HG03520 (cell line): ENCODE results near the gene HOXD10.

Experiments used
- ATAC-seq: cut with Tn5 transposase; IDR thresholded peaks from one replicate; pipeline ENCODE4 v1.9.1; 2021; ENCODE audit warnings: mild to moderate bottlenecking, moderate library complexity; ENCODE audit not compliant: unreplicated experiment

The HOXD10 gene

DNA sequence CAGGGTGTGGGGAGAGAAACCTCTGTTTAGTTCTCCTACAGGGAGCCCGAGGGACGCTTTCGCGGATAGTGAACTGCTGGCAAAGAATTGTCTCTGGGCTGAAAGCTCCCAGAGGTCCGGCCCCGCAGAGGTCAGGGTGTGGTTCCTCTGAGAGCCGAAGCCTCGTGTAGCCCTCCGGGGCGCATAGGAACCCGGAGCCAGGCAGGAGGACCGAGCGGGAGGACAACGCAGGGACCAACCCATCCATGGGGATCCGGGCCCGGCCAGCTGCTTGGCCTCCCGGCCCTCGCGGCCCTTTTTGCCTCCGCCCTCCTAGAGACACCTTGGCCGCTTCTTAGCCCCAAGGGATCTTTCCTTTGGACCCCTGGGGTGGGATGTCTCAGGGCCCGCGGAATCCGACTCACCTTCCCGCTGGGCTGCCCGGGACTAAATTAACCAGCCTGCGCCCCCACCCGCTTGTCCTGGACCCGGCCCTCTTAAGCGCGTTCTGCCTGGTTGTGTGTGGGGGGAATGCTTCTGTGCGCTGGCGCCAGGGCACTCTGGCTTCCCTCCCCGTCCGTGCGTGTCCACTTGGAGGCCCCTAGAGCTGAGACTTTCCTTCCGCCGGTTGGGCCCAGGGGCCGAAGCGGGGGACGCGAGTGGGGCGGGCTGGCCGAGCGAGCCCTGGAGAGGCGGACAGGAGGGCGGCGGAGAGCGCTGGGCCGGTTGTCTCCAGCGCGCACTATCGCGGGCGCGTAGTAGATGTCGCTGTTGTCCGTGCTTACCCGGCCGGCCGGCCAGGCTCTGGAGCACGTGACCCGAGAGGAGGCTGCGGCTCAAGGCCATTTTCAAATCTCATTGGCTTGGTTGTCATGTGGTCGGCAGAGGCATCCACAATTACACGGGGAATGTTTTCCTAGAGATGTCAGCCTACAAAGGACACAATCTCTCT is at the start of gene HOXD10:
Gene HOXD10 (plus strand): TSS at position 896 of the 931 bp plus-strand sequence. CDS start 56 bp downstream, outside the sequence.
- no peak for ATAC-seq

- no peak for ATAC-seq
These were observed 48.8 kb upstream of the HOXD10 start for GRCh38 chr2:176067589-176068418.

DNA sequence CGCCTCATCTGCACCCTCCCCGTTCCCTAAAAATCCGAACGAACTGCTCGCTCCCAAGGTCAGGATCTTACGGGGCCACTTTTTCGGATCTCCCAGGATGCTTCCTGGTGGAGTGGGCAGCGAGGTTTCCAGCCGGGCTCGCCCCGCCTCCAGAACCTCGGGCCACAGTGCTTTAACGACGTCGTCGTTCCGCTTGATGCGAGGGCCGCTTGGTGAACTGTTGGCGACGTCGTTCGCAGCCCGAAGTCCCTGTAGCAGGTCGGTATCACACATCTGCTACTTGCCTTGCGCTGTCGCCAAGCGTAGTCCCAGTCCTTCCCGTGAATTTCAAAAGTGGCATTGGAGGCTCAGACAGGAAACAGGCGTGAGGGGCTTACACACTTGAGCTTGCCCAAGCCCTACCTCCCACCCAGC is 48.2 kb upstream of the HOXD10 start:
- ATAC-seq, result no peak

- no peak for ATAC-seq
These were observed 45.0 kb upstream of the HOXD10 start for GRCh38 chr2:176071330-176072291.

DNA sequence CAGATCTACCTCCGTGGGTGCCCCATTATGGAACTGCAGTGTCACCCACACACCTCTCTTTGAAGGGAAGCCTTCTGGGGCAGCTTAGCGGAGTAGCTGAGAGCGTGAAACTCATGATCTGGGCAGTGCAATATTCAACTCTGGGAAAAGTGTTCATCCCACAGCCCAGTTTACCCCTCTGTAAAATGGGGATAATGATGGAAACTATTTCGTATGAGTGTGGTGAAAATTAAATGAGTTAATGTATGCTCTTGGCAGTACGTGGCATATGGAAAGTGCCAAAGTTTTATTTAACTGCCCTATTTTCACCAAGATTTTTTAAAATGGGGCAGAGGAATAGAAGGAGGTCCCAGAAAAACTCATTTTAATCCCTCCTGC is 44.3 kb upstream of the HOXD10 start:
- ATAC-seq, result no peak

GRCh38 chr2:176072951-176073904 is 43.4 kb upstream of the HOXD10 start:
- ATAC-seq, result no peak

DNA sequence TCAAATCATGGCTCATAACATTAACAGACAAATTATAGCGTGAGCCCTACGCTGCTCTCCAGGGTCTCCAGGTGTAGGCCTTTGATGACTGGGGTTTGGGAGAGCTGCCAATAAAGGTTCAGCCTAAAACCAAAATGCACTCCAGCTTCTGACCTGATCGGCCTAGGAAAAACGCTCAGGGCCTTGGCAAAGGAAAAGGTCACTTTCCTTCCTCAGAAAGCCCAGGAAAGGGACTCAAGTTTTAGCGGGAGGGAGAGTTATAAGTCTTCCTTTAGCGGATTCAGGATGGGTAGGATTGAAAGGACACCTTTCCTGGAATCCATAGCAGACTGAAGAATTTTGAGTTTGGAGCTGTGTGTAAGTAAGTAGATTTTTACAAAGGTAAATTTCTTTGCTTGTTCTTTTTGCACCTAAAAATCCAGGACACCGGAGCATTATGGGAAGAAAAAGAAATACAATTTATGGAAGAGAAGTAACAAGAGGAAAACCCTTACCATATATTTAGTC is 41.6 kb upstream of the HOXD10 start:
- no peak for ATAC-seq

- ATAC-seq, result no peak
These were observed 41.1 kb upstream of the HOXD10 start for GRCh38 chr2:176075481-176075880.

DNA sequence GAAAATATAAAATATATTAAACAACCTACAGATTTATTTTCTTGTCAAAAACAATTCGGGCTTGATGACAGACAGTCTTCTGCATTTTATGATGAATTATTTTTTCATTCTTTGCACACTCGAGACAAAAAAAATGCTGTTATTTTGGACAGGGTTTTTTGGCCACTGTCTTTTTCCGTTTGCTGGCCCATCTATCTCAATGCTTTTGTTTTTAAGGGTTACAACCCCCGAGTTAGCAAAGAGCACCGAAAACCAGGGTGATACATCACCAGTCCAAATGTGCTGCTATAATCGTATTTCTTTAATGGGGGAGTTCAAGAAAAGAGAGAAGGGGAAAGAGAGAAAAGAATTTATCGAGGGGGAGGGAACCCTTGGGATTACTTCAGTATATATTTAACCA is 40.5 kb upstream of the HOXD10 start:
- no peak for ATAC-seq

DNA sequence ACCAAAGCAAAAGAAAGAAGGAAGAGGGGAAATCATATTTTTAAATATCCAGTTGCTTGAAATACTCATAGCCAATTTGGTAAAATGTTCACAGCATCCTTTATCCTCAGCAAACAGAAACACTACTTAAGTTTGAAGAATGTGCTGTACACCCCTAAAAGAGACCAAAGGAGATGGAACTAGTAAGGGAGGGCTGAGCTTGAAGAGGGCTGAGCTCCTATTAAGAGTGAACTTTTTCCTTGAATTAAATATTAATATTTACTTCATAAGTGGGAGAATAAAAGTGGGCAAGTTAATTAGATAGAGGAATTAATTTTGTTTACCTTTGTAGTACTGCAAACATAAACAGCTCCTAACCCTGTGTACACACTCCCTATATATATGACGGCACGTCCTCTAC is 39.8 kb upstream of the HOXD10 start:
- no peak for ATAC-seq

- ATAC-seq, result no peak
These were observed 37.9 kb upstream of the HOXD10 start for GRCh38 chr2:176078541-176079284.

DNA sequence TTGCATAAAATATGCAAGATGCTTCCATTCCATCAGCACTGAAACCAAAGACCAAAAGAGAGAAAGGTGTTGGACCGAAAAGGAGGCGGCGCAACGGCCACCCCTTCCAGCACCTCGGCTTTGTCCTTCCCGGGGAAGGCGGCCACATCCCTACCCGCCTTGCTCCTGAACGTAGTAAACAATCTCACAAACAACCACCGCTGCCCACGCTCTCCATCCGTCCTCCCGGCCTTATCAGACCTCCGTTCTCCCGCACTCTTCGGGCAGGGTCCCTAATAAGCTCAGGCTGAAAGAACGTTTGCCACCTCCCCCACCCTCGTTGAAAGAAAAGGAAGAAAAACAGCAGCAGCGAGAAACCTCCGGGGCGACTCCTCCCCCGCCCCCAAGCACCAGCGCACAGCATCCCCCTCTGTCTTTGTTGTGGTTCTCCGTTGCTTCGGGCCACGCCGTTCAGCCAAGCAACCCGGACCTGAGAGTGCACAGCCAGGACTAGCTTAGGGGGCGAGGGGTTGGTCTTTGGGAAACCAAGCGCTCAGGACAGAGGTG is 37.2 kb upstream of the HOXD10 start:
- ATAC-seq, result no peak

GRCh38 chr2:176079831-176080539 is 36.6 kb upstream of the HOXD10 start:
- no peak for ATAC-seq

DNA sequence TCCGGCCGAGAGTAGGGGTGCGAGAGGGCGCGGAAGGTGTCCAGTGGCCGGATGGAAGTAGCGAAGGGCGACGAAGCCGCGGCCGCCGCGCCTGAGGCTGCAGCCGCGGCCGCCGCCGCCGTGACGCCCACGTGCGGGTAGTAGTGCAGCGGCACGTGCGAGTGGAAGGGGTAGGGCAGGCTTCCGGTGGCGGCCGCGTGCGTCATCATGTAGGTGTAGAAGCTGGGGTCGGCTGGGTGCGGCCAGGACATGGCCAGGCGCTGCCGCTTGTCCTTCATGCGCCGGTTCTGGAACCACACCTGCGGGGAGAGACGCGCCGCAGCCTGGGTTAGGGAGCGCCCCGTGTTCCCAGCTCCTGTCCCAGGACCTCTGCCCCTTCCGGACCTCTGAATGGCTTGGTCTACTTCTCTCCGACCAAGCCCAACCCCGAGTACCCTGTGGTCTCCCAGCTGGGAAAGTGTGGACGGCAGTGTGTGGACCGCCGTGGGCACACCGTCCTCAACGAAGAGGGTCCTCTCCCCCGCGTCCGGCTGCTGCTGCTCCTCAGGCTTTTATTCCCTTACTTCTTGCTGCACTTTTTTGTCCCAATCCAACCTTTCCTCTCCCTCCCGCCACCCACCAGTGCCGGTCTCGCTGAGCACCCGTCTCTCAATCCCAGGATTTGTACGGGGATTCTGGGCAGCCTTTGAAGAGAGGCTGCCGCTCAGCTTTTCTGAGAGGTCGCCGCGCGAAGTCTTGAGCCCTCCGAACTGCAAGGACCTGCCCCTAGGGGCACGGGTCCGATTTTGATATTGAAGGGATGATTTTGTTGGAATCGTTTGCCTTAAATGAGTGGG is 35.8 kb upstream of the HOXD10 start:
- ATAC-seq, result no peak

- no peak for ATAC-seq
These were observed 35.2 kb upstream of the HOXD10 start for GRCh38 chr2:176081376-176081836.

- ATAC-seq, result no peak
These were observed 34.6 kb upstream of the HOXD10 start for GRCh38 chr2:176081837-176082524.
